Fibroblast of upper back skin (primary cell): ENCODE data around the gene GRN.
A peak's percentile ranks its signal among the peaks of the same experiment; 100 is the strongest.
"Not testable (repeated sequence)": the region's sequence is repeated elsewhere in the genome, so short reads cannot be mapped to it uniquely, and the experiment has no call there.

Experiments used
- DNase-seq: peaks from one replicate; pipeline ENCODE4 v3.0.0-alpha.2; 2013

GRN gene

DNA sequence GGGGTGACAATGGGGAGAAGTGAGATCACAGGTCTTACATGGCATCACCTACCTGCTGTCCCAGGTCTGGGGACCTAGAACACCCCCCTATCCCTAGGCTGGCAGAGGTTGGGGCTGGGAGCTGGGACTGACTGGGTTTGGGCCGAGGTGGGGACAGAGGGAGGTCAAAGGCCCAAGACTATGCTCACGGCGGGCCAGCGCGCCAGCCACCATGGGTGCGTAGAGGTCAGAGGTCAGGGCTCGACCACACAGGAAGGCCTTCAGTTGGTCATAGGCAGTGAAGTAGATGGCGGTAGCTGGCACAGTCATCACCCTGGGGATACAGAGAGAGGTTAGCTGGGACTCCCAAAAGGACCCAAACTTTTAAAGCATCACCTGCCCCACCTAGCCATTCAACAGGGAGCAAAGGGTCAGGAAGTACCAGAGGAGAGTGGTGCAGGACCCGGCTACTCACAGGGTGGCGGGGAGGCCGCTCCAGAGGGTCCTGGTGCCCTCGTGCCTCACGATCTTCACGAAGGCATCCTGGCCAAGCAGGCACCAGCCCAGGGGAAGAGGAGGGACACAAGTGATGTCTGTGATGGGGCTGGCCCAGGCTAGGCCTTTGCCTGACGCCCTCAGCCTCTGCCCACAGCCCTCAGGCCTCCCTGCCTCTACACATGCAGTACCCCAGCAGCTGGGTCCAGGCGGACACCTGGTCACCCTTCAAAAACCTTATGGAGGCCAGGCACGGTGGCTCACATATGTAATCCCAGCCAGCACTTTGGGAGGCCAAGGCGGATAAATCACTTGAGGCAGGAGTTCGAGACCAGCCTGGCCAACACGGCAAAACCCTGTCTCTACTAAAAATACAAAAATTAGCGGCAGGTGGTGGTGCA lies 23.6 kb upstream of the GRN start:
- no peak for DNase-seq

GRCh38 chr17:44322236-44322895 lies 22.7 kb upstream of the GRN start:
- no peak for DNase-seq

DNA sequence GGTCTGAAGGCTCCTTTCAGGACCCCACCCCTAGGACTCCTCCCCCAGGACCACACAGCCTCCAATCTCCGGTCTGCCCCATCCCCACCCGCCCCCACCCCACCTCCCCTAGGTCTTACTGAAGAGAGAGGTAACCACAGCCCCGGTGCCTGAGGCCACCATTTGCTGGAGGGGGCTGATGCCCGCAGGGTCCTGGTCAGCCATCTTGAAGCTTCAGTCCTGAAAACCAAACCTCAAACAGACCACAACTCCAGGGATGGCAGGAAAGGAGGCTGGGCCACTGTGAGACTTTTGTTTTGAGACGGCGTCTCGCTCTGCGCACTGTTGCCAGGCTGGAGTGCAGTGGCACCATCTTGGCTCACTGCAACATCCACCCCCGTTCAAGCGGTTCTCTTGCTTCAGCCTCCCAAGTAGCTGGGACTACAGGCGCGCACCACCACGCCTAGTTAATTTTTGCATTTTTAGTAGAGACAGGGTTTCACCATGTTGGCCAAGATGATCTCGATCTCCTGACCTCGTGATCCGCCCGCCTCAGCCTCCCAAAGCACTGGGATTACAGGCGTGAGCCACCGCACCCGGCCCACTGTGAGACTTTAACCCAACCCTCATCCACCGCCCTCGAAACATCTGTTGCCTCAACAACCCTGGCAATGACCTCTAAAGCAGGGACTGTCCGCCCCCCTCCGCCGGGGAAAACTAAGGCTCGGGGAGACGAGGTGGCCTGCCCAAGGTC lies 21.6 kb upstream of the GRN start:
- DNase-seq: no peak

- DNase-seq: no peak
Measured at GRCh38 chr17:44324092-44324570, 21.0 kb upstream of the GRN start.

GRCh38 chr17:44324571-44325275 lies 20.4 kb upstream of the GRN start, which contains the start of gene SLC25A39:
Gene SLC25A39 (minus strand): TSS chr17:44324823. CDS start chr17:44323562, 1,261 bp downstream.
- DNase-seq: peak; percentile 90

DNA sequence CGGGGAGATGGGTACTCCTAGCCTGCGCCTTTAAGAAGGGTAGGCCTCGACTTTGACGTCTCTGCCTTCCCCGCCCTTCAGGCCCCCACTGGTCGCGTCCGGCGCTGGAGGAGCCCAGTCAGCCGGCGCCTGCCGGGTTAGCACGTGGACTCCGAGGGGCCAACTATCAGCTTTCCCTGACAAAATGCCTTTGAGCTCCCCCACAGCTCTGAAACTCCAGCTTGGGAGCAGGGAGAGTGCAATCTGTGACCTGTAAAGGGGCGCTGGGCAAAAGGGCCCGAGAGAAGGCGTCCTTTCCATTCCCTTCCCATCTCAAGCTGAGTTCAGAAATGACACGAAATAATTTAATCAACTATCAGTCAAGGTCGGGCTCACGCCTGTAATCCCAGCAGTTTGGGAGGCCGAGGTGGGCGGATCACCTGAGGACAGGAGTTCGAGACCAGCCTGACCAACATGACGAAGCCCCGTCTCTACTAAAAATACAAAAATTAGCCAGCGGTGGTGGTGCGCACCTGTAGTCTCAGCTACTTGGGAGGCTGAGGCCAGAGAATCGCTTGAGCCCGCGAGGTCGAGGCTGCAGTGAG lies 18.1 kb upstream of the GRN start:
- DNase-seq: peak; percentile 98

- DNase-seq: no peak
Measured at GRCh38 chr17:44327715-44328449, 17.2 kb upstream of the GRN start.

DNA sequence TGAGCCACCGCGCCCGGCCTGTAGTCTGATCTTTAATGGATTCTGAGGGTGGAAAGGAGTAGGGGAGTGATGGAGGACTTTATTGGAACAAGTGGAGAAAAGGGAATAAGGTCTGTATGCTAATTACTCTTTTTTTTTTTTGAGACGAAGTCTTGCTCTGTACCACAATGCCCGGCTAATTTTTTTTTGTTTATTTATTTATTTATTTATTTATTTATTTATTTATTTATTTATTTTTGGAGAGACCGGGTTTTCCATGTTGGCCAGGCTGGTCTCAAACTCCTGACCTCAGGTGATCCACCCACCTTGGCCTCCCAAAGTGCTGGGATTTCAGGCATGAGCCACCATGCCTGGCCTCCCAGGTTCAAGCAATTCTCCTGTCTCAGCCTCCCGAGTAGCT lies 15.6 kb upstream of the GRN start:
- not testable (repeated sequence) for DNase-seq

DNA sequence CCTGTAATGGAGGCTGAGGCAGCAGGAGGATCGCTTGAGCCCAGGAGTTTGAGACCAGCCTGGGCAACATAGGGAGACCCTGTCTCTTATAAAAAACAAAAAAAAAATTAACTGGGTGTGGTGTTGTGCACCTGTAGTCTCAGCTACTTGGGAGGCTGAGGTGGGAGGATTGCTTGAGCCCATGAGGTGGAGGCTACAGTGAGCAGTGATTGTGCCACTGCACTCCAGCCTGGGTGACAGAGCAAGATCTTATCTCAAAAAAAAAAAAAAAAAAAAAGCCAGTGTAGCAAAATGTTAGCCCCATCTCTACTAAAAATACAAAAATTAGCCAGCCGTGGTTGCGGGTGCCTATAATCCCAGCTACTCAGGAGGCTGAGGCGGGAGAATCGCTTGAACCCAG lies 14.8 kb upstream of the GRN start:
- DNase-seq: not testable (repeated sequence)

- peak; percentile 60 for DNase-seq
Measured at GRCh38 chr17:44331249-44331760, 13.8 kb upstream of the GRN start.

DNA sequence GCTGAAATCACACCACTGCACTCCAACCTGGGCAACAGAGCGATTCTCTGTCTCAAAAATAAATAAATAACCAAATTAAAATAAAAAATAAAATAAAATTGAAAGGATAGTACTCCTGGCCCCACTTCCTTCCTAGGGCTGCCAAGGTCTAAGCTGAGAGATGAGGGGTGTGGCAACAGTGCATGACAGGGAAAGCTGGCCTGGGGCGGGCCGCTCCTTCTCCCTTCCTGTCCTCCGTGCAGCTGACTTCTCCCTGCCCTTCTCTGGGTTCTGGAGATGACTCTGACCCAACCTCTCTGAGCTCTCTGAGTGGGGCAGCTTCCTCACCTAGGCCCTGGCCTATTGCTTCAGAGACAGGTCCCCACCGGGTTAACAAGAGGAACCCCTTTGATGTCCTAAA lies 11.7 kb upstream of the GRN start:
- no peak for DNase-seq

DNA sequence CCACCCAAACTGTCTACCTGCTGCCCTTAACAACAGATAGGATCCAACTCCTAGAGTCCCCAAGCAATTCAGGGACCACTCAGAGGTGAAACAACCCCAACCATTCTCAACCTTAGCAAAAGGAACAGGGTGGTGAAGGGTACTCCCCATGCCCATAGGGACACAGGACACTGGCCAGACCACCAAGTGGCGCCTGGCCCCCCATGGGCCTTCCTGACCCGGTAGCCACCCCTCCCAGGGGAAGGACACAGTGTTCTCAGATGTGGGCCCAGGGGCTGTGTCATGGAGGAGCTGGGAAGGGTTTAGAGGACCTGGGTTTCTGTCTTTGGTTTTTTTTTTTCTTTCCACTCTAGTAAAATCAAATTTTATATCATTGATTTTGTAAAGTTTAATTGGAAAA lies 10.8 kb upstream of the GRN start:
- DNase-seq: no peak

DNA sequence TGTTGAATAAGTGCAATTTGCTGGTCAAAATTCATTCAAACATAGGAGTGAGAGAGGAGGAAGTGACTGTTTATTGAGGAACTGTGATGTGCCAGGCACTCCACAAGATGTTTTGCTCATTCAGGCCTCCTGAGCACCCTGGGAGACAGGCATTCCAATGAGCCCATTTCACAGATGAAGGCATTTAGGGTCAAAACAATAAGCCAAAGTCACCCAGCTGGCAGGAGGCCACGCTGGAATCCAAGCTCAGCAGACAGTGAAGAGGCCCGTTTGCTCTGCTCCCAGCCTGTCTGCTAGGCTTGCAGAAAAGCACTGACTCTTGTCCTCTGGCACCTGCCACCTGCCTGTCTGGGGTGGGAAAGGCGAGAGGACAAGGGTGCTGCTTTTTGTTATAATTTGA lies 10.4 kb upstream of the GRN start:
- no peak for DNase-seq

DNA sequence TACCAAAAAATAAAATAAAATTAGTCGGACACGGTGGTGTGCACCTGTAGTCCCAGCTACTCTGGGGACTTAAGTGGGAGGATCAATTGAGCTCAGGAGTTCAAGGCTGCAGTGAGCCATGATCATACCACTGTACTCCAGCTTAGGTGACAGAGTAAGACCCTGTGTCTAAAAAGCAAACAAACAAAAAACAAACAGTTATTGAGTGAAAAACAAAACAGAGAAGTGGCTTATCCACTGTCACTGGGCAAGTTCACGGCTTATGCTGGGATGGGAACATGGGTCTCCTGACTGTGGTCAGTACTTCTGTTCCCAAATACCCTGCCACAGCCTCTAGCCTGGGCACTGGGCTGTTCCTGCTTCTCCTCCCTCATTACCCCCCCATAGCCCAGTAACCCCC lies 9.5 kb upstream of the GRN start:
- no peak for DNase-seq

- no peak for DNase-seq
Measured at GRCh38 chr17:44335968-44336367, 9.1 kb upstream of the GRN start.

DNA sequence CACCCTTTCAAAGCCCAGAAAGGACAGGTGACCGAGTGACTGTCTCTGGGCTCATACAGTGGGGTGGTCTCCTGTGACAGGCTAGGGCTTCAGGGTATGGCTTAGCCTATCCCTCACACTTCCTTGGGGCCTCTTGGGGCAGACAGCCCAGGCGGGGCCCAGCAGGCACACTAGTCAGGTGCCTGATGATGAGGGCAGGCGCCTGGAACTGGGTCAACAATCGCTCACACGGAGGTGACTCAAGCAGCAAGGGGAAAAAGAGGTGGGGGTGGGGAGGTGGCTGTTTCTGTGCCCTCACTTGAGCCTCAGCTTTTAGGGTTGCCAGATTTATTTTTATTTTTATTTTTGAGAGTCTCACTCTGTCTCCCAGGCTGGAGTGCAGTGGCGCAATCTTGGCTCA lies 6.4 kb upstream of the GRN start:
- DNase-seq: no peak

- DNase-seq: not testable (repeated sequence)
Measured at GRCh38 chr17:44340553-44340952, 4.5 kb upstream of the GRN start.

DNA sequence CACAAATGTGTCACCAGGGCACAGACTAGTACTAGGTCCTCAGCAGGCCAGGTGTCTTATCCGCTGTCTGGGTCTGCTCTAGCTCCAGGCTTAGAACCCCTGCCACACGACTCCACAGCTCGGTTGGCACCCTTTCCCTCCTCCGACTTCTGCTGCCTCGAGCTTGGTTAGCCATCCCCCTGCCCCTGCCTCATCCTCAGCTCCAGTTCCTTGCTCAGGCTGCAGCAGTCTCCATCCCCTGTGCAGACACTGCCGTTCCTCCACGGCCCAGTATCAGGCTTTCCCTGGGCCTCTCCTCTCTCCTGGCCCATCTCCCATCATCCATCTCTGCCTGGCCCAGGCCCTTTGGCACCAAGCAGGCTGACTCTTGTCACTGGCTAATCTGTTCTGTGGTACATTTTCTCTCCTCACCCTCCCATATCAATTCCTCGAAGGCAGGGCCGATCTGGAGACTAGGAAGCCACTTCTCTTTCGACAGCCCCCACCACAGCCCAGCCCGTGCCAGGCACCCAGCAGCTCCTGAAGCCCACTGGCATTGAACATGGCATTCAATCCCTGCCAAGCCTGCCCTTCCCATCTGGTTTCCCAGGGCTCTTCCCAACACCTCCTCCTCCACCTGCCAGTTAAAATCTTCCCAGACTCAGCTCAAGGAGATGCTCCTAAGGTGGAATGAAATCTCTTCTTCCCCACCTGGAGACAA lies 1.4 kb upstream of the GRN start:
- no peak for DNase-seq

GRCh38 chr17:44345454-44346026 lies 438 bp downstream of the GRN start:
- DNase-seq: peak; percentile 64

DNA sequence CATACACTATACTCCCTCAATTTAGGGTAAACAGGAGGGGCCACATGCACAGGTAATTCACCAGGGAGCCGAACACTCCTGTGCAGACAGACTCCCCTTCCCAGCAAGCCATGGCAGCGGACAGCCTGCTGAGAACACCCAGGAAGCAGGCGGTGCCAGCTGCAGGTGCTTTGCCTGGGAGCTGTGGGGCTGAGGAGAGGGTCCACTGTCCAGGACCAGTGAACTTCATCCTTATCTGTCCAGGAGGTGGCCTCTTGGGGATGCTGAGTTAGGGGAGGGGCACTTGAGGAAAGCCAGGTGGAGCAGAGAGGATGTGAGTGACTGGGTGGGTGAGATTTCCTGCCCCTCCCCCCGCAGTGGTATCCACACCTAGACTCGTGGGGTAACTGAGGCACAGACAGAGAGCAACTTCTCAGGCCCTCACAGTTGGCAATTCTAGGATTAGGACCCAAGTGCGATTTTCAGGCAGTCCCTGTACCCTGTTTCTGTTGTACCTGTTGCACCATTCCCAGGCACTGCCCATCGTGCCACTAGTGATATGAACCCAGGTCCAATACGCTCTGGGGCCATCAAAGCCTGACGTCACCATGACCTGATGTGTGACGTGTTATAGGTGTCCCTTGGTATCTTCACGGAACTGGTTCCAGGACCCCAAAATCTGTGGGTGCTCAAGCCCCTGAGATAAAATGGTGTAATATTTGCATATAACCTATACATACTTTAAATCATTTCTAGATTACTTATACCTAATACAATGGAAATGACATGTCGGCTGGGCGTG lies 1.2 kb downstream of the GRN start:
- DNase-seq: no peak
